Thoracic aorta (tissue), 2 donors: ENCODE data around the gene IGF2BP3. TPM values are rescaled to one million over a fixed set of nuclear protein-coding genes. Genes with fewer than 3 reads are reported as not detected.

Experiments
- ATAC-seq: fragments of 150-250 bp; one replicate; pipeline ENCODE4 v1.8.0; 2017; ENCODE audit warnings: low read depth; ENCODE audit not compliant: insufficient number of reproducible peaks, low FRiP score
- DNase-seq: peaks from one replicate; pipeline ENCODE4 v3.0.0-alpha.2; 2020; ENCODE audit warnings: low spot score
- H3K27ac ChIP-seq, 2 donors: fragments of 200-600 bp; sonication (generic); 1 replicate in 1 of 2; 2 replicates in 1 of 2; pipeline ENCODE4 v1.5.1; 2016; ENCODE audit warnings: mild to moderate bottlenecking in 2 of 2, moderate library complexity in 2 of 2
- H3K27me3 ChIP-seq: fragments of 200-600 bp; sonication (generic); replicated peaks from 2 replicates; pipeline ENCODE4 v1.6.0; 2016; ENCODE audit warnings: mild to moderate bottlenecking; ENCODE audit not compliant: insufficient read depth
- H3K36me3 ChIP-seq: fragments of 200-600 bp; sonication (generic); one replicate; pipeline ENCODE4 v1.5.1; 2016
- H3K4me1 ChIP-seq, 2 donors: fragments of 200-600 bp; sonication (generic); 1 replicate in 1 of 2; 2 replicates in 1 of 2; pipeline versions ENCODE4 v1.5.1 to v1.6.0; 2016; ENCODE audit warnings: low read depth in 2 of 2, mild to moderate bottlenecking in 1 of 2; ENCODE audit not compliant: control insufficient read depth in 1 of 2
- H3K4me3 ChIP-seq: fragments of 200-600 bp; sonication (generic); 2 replicates; pipeline ENCODE4 v1.5.1; 2016; ENCODE audit warnings: mild to moderate bottlenecking
- H3K9me3 ChIP-seq: fragments of 200-600 bp; sonication (generic); 2 replicates; pipeline ENCODE4 v1.5.1; 2016
- total RNA-seq, 2 donors: library from RNA; depleted of rRNA; stranded (reverse); fragments of >200 nt; gene quantifications; one replicate each; pipeline versions ENCODE4 v1.1.0 to v1.2.3, GENCODE V29; 2016
- TF ChIP-seq, protein P1 (sequence below): fragments of 200-600 bp; sonication (generic); IDR thresholded peaks from one replicate; pipeline ENCODE4 v1.5.1; 2019; ENCODE audit warnings: antibody characterized with exemption

Gene IGF2BP3
- total RNA-seq, 2 donors from 2014 or later, result 0.27 to 8.1 TPM

DNA sequence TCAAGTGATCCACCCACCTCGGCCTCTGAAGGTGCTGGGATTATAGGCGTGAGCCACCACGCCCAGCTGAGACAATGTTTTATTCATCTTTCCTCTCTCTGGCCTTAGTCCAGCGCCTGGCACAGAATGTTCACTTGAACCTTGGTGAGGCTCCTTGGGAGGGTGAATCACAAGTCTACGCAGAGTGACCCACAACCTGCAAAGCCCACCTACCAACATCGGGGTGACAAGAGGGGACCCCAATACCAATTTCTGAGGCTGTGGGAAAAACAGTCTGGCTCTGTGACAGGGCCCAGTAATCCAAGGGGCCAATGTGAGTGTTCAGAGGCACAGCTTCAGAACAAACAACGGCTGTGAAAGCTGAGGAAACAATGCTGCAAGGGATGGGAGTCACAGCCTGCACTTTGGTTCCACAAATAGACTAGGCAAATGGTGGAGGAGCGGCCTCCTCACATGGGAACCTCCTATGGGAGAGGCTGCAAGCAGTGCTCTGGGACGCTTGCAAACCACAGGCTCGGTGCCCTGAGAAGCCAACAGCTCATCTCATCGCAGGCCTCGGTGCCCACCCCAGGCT is 176.7 kb downstream of the IGF2BP3 start:
- ATAC-seq (no peak), DNase-seq (no peak)
- no peaks in the 10 kb centered on the region for H3K36me3 ChIP-seq
- TF ChIP-seq, protein P1, sequence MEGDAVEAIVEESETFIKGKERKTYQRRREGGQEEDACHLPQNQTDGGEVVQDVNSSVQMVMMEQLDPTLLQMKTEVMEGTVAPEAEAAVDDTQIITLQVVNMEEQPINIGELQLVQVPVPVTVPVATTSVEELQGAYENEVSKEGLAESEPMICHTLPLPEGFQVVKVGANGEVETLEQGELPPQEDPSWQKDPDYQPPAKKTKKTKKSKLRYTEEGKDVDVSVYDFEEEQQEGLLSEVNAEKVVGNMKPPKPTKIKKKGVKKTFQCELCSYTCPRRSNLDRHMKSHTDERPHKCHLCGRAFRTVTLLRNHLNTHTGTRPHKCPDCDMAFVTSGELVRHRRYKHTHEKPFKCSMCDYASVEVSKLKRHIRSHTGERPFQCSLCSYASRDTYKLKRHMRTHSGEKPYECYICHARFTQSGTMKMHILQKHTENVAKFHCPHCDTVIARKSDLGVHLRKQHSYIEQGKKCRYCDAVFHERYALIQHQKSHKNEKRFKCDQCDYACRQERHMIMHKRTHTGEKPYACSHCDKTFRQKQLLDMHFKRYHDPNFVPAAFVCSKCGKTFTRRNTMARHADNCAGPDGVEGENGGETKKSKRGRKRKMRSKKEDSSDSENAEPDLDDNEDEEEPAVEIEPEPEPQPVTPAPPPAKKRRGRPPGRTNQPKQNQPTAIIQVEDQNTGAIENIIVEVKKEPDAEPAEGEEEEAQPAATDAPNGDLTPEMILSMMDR, result no peak
- no peaks in the 10 kb centered on the region for H3K9me3 ChIP-seq
- no peak overlapping the region for H3K27ac ChIP-seq
- no peaks in the 10 kb centered on the region for H3K27me3 ChIP-seq
- no peak overlapping the region for H3K4me3 ChIP-seq
- H3K4me1 ChIP-seq, result peaks cover 5 to 6% of the 10 kb centered on the region in 2 donors

DNA sequence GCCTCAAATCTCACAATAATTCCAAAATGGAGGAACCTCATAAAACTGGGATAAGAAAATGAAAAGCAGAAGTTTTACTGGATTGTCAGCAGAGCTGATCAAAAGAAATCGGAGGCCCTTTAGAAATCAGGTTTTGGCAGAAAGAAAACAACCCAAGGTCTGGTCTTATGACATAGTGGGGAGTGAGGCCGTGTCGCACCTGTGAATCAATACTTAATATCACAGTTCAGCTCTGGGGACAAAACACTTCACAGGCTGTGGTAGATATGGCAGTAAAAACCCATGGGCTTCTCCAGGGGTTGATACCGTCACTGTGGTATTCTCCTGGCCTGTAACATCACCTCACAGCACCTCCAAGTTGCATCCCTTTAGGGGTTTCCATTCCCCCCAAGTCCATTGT is 177.7 kb downstream of the IGF2BP3 start:
- no peaks in the 10 kb centered on the region for H3K27me3 ChIP-seq
- TF ChIP-seq, protein P1, result no peak
- no peak for ATAC-seq

DNA sequence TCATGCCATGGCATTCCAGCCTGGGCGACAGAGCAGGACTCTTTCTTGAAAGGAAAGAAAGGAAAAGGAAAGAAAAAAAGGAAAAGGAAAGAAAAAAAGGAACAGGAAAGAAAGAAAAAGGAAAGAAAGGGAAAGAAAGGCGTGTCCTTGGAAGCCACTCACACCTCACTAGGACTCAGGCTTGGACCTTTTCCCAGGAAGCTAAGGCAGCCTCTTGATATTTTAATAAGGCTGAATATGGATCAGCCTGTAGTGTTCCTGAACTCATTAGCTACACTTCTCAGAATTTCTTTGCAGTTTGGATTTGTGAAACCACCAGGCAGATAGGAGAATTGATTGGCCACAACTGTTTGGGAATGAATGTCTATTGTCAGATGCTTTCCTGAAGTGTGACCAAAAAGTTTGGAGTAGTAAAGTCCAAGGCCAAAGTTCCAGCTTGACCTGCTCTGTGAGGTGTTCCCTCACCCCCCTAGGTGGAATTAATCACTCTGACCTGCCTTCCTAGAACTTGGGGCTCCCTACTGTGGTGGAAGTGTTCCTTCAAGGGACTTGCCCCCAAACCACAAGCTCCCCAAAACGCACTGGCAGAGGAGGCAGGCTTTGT is 178.2 kb downstream of the IGF2BP3 start:
- H3K9me3 ChIP-seq, result no peaks in the 10 kb centered on the region
- DNase-seq (no peak), ATAC-seq (no peak)
- H3K36me3 ChIP-seq, result no peaks in the 10 kb centered on the region
- no peak overlapping the region for H3K4me3 ChIP-seq
- TF ChIP-seq, protein P1, result no peak
- H3K27me3 ChIP-seq, result no peaks in the 10 kb centered on the region
- no peaks in the 10 kb centered on the region for H3K4me1 ChIP-seq
- H3K27ac ChIP-seq, result no peak overlapping the region

More for the DNA sequence above, 177.7 kb downstream of the IGF2BP3 start:
- no peaks in the 10 kb centered on the region for H3K9me3 ChIP-seq
- DNase-seq, result no peak
- no peaks in the 10 kb centered on the region for H3K4me1 ChIP-seq
- H3K4me3 ChIP-seq, result no peak overlapping the region
- H3K27ac ChIP-seq, result no peak overlapping the region
- no peaks in the 10 kb centered on the region for H3K36me3 ChIP-seq

DNA sequence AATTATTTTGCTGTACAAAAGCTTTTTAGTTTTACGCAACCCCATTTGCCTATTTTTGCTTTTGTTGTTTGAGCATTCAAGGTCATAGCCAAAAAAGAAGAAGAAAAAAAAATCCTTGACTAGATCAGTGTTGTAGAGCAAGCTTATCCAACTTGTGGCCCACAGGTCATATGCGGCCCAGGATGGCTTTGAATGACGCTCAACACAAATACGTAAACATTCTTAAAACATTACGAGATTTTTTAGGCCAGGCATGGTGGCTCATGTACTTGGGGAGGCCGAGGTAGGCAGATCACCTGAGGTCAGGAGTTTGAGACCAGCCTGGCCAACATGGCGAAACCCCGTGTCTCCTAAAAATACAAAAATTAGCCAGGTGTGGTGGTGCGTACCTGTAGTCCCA is 179.3 kb downstream of the IGF2BP3 start:
- DNase-seq (no peak), ATAC-seq (no peak)
- TF ChIP-seq, protein P1, result no peak
- no peak overlapping the region for H3K27ac ChIP-seq
- no peaks in the 10 kb centered on the region for H3K9me3 ChIP-seq
- no peaks in the 10 kb centered on the region for H3K27me3 ChIP-seq
- H3K4me3 ChIP-seq, result no peak overlapping the region
- no peaks in the 10 kb centered on the region for H3K4me1 ChIP-seq
- no peaks in the 10 kb centered on the region for H3K36me3 ChIP-seq

DNA sequence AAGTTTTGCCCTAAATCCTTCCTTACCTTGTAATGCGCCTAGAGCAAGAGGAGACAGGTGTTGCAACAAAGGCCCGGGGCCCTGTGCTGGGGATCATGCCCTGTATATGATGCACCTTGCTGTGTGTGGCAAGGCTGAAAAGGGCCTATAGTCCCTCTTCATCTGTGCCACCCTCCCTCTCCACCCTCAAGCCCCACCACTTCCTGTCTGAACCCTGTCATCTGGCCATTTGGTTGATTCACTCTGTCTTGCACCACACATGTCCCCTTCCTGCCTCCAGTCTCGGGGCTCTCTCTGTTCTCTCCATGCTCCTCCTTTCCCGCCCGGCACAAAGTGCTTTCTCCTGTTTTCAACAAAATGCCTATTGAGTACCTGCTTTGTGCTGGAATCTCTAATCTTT is 182.7 kb downstream of the IGF2BP3 start:
- H3K27me3 ChIP-seq, result no peaks in the 10 kb centered on the region
- DNase-seq (no peak), ATAC-seq (no peak)
- no peaks in the 10 kb centered on the region for H3K9me3 ChIP-seq
- H3K27ac ChIP-seq, result no peak overlapping the region
- H3K36me3 ChIP-seq, result no peaks in the 10 kb centered on the region
- TF ChIP-seq, protein P1, result no peak
- H3K4me1 ChIP-seq, result no peaks in the 10 kb centered on the region
- no peak overlapping the region for H3K4me3 ChIP-seq
